Nephron progenitor cell (in vitro differentiated cells): Measurements from ENCODE around the gene PRICKLE1.
"Not testable (repeated sequence)": the region's sequence is repeated elsewhere in the genome, so short reads cannot be mapped to it uniquely, and the experiment has no call there.

ENCODE experiments used
- DNase-seq: peaks from one replicate; pipeline ENCODE4 v3.0.0; 2021
- H3K27ac Mint-ChIP-seq: 2 replicates; pipeline ENCODE4 v1.8.0; 2021; ENCODE audit warnings: mild to moderate bottlenecking, moderate library complexity, mixed read lengths
- H3K27me3 Mint-ChIP-seq: 2 replicates; pipeline ENCODE4 v1.8.0; 2021; ENCODE audit warnings: mild to moderate bottlenecking, low read depth, mixed read lengths; ENCODE audit not compliant: poor library complexity
- H3K36me3 Mint-ChIP-seq: 2 replicates; pipeline ENCODE4 v1.8.0; 2021; ENCODE audit warnings: low read depth, mixed read lengths
- H3K4me1 Mint-ChIP-seq: 2 replicates; pipeline ENCODE4 v1.8.0; 2021; ENCODE audit warnings: mixed read lengths
- H3K4me3 Mint-ChIP-seq: 2 replicates; pipeline ENCODE4 v1.8.0; 2021; ENCODE audit warnings: mild to moderate bottlenecking, moderate library complexity, mixed read lengths
- H3K9me3 Mint-ChIP-seq: 2 replicates; pipeline ENCODE4 v1.8.0; 2021; ENCODE audit warnings: mild to moderate bottlenecking, moderate library complexity, mixed read lengths
- CTCF ChIP-seq: fragments of 200-600 bp; sonication (generic); IDR thresholded peaks from 2 replicates; pipeline ENCODE4 v1.5.0; 2021; ENCODE audit warnings: antibody characterized with exemption

PRICKLE1 gene

GRCh38 chr12:42557586-42558172, 31.9 kb downstream of the PRICKLE1 start:
- Mint-ChIP-seq H3K9me3 (no peaks in the 10 kb centered on the region), H3K27ac (peak overlapping the region; percentile 62), H3K36me3 (peaks cover 25% of the 10 kb centered on the region), H3K27me3 (no peaks in the 10 kb centered on the region), H3K4me3 (no peak overlapping the region), H3K4me1 (peaks cover 20% of the 10 kb centered on the region)
- no peak for DNase-seq
- no peak for TF ChIP-seq CTCF

GRCh38 chr12:42556917-42557316, 32.6 kb downstream of the PRICKLE1 start:
- Mint-ChIP-seq H3K27ac (no peak overlapping the region), H3K36me3 (peaks cover 18% of the 10 kb centered on the region), H3K4me3 (no peak overlapping the region), H3K9me3 (no peaks in the 10 kb centered on the region), H3K4me1 (peaks cover 24% of the 10 kb centered on the region), H3K27me3 (no peaks in the 10 kb centered on the region)
- DNase-seq = no peak
- no peak for TF ChIP-seq CTCF

- no peak overlapping the region for H3K27ac Mint-ChIP-seq
- peak; percentile 7 for DNase-seq
- H3K36me3 Mint-ChIP-seq = peaks cover 39% of the 10 kb centered on the region
- H3K4me1 Mint-ChIP-seq = peaks cover 27% of the 10 kb centered on the region
- H3K27me3 Mint-ChIP-seq = peaks cover 2% of the 10 kb centered on the region
- TF ChIP-seq CTCF = no peak
- no peaks in the 10 kb centered on the region for H3K9me3 Mint-ChIP-seq
- peak overlapping the region; percentile 8 for H3K4me3 Mint-ChIP-seq
Measured at GRCh38 chr12:42552822-42553221, 36.7 kb downstream of the PRICKLE1 start.

- Mint-ChIP-seq H3K27me3 (peaks cover 2% of the 10 kb centered on the region), H3K9me3 (no peaks in the 10 kb centered on the region), H3K4me1 (peaks cover 17% of the 10 kb centered on the region), H3K36me3 (peaks cover 42% of the 10 kb centered on the region), H3K27ac (peak overlapping the region; percentile 9), H3K4me3 (no peak overlapping the region)
- DNase-seq = no peak
- TF ChIP-seq CTCF = no peak
Measured at GRCh38 chr12:42550800-42551199, 38.7 kb downstream of the PRICKLE1 start.

- no peaks in the 10 kb centered on the region for H3K9me3 Mint-ChIP-seq
- H3K27ac Mint-ChIP-seq = peak overlapping the region; percentile 92
- H3K4me3 Mint-ChIP-seq = no peak overlapping the region
- no peak for TF ChIP-seq CTCF
- DNase-seq = no peak
- H3K27me3 Mint-ChIP-seq = peaks cover 2% of the 10 kb centered on the region
- H3K36me3 Mint-ChIP-seq = peaks cover 38% of the 10 kb centered on the region
- peaks cover 11% of the 10 kb centered on the region for H3K4me1 Mint-ChIP-seq
Measured at GRCh38 chr12:42546709-42547108, 42.8 kb downstream of the PRICKLE1 start.

- Mint-ChIP-seq H3K36me3 (peaks cover 20% of the 10 kb centered on the region), H3K4me3 (no peak overlapping the region), H3K4me1 (no peaks in the 10 kb centered on the region), H3K27me3 (no peaks in the 10 kb centered on the region), H3K27ac (no peak overlapping the region), H3K9me3 (no peaks in the 10 kb centered on the region)
- no peak for TF ChIP-seq CTCF
- DNase-seq = no peak
Measured at GRCh38 chr12:42541965-42542364, 47.6 kb downstream of the PRICKLE1 start.

GRCh38 chr12:42541308-42541707, 48.2 kb downstream of the PRICKLE1 start:
- not testable (repeated sequence) for H3K27ac Mint-ChIP-seq, H3K27me3 Mint-ChIP-seq, DNase-seq, H3K9me3 Mint-ChIP-seq, H3K4me1 Mint-ChIP-seq, H3K4me3 Mint-ChIP-seq
- H3K36me3 Mint-ChIP-seq = peaks cover 20% of the 10 kb centered on the region
